KMS-11 (cell line): ENCODE data around the gene HGS.

Experiments
- H2AFZ ChIP-seq: fragments of 200-600 bp; sonication (generic); 2 replicates; pipeline ENCODE4 v1.6.1; 2016; ENCODE audit warnings: antibody characterized with exemption, mixed run types, low read depth
- H3K27ac ChIP-seq: fragments of 200-600 bp; sonication (generic); 2 replicates; pipeline ENCODE4 v1.6.1; 2016; ENCODE audit warnings: mild to moderate bottlenecking, mixed run types
- H3K27me3 ChIP-seq: fragments of 200-600 bp; sonication (generic); 2 replicates; pipeline ENCODE4 v1.6.1; 2017; ENCODE audit warnings: mild to moderate bottlenecking, low read depth, mixed run types, moderate library complexity; ENCODE audit not compliant: insufficient read depth
- H3K36me3 ChIP-seq: fragments of 200-600 bp; sonication (generic); 2 replicates; pipeline ENCODE4 v1.6.1; 2017; ENCODE audit warnings: mild to moderate bottlenecking, mixed run types; ENCODE audit not compliant: insufficient read depth
- H3K4me1 ChIP-seq: fragments of 200-600 bp; sonication (generic); 2 replicates; pipeline ENCODE4 v1.6.1; 2016; ENCODE audit warnings: mild to moderate bottlenecking, low read depth, mixed run types; ENCODE audit not compliant: poor library complexity, severe bottlenecking
- H3K4me2 ChIP-seq: fragments of 200-600 bp; sonication (generic); 2 replicates; pipeline ENCODE4 v1.7.0; 2016; ENCODE audit warnings: mild to moderate bottlenecking, mixed run types
- H3K4me3 ChIP-seq: fragments of 200-600 bp; sonication (generic); IDR thresholded peaks from 2 replicates; pipeline ENCODE4 v1.6.1; 2017; ENCODE audit warnings: low read depth, low read length, mixed read lengths; ENCODE audit not compliant: insufficient read depth
- H3K79me2 ChIP-seq: fragments of 200-600 bp; sonication (generic); 2 replicates; pipeline ENCODE4 v1.6.1; 2016; ENCODE audit warnings: low read depth, mixed run types; ENCODE audit not compliant: insufficient read depth
- H3K9ac ChIP-seq: fragments of 200-600 bp; sonication (generic); 2 replicates; pipeline ENCODE4 v1.6.1; 2016; ENCODE audit warnings: mild to moderate bottlenecking, mixed run types
- H4K20me1 ChIP-seq: fragments of 200-600 bp; sonication (generic); 2 replicates; pipeline ENCODE4 v1.6.1; 2016; ENCODE audit warnings: mild to moderate bottlenecking, mixed run types; ENCODE audit not compliant: insufficient read depth
- TF ChIP-seq, protein P1 (sequence below): fragments of 200-600 bp; sonication (generic); conservative IDR thresholded peaks from 2 replicates; pipeline ENCODE4 v1.6.1; 2017; ENCODE audit warnings: low read depth, mild to moderate bottlenecking, antibody characterized with exemption, low read length, moderate library complexity, mixed read lengths

HGS gene

DNA sequence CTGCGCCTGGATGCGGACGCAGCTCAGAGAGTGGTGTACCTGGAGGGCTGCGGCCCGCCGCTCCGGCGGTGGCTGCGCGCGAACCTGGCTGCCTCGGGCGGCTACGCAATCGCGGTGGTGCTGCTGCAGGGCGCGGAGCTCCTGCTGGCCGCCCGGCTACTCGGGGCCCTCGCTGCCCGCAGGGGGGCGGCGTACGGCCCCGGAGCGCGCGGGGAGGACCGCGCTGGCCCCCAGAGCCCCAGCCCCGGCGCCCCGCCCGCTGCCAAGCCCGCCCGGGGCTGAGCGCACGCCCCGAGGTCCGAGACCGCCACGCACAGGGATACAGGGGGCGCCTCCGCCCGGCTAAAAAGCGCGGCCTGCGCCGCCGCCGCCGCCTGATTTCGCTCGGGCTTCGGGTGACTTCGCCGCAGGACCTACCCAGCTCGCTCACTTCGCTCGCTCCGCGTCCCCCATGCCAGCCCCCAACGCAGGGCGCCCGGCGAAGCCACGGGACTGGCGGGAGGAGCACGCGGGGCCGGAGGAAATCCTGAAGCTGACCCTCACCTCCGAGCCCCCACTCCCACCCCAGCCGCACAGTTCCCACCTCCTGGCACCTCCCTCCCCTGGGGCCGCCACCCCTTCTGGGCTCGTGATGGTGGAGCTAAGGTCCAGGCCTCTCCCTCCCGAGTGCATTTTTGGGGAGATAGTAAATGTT, 35.7 kb upstream of the HGS start:
- no peak overlapping the region for H3K4me2 ChIP-seq
- no peak overlapping the region for H3K9ac ChIP-seq

DNA sequence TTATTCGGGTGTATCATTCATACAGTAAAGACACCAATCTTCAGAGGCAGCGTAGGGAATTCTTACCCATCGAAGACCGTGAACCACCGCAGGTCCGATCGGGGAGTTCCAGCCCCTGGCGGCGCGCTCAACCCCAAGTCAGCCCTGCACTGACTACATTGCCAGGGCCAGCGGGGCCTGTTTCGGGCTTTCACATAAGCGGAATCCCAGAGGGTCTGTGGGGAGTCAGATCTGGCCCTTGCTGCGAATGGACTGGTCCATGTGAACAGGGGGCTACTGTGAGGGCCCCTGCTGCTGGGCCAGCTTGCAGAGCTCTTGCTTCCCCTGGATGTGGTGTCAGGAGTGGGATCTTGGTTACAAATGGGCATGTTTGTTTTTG, 35.1 kb upstream of the HGS start:
- Histone ChIP-seq H3K9ac (no peak overlapping the region), H3K27ac (no peak overlapping the region), H3K79me2 (no peaks in the 10 kb centered on the region), H4K20me1 (no peaks in the 10 kb centered on the region), H2AFZ (no peak overlapping the region), H3K36me3 (no peaks in the 10 kb centered on the region), H3K27me3 (no peaks in the 10 kb centered on the region), H3K4me2 (no peak overlapping the region), H3K4me1 (no peaks in the 10 kb centered on the region), H3K4me3 (no peak overlapping the region)
- TF ChIP-seq, protein P1, sequence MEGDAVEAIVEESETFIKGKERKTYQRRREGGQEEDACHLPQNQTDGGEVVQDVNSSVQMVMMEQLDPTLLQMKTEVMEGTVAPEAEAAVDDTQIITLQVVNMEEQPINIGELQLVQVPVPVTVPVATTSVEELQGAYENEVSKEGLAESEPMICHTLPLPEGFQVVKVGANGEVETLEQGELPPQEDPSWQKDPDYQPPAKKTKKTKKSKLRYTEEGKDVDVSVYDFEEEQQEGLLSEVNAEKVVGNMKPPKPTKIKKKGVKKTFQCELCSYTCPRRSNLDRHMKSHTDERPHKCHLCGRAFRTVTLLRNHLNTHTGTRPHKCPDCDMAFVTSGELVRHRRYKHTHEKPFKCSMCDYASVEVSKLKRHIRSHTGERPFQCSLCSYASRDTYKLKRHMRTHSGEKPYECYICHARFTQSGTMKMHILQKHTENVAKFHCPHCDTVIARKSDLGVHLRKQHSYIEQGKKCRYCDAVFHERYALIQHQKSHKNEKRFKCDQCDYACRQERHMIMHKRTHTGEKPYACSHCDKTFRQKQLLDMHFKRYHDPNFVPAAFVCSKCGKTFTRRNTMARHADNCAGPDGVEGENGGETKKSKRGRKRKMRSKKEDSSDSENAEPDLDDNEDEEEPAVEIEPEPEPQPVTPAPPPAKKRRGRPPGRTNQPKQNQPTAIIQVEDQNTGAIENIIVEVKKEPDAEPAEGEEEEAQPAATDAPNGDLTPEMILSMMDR: no peak

More for the DNA sequence above, 35.7 kb upstream of the HGS start:
- Histone ChIP-seq H3K4me3 (no peak overlapping the region), H3K27me3 (no peaks in the 10 kb centered on the region), H3K36me3 (no peaks in the 10 kb centered on the region), H2AFZ (no peak overlapping the region), H3K79me2 (no peaks in the 10 kb centered on the region), H3K4me1 (no peaks in the 10 kb centered on the region), H3K27ac (no peak overlapping the region), H4K20me1 (no peaks in the 10 kb centered on the region)
- TF ChIP-seq, protein P1: no peak

DNA sequence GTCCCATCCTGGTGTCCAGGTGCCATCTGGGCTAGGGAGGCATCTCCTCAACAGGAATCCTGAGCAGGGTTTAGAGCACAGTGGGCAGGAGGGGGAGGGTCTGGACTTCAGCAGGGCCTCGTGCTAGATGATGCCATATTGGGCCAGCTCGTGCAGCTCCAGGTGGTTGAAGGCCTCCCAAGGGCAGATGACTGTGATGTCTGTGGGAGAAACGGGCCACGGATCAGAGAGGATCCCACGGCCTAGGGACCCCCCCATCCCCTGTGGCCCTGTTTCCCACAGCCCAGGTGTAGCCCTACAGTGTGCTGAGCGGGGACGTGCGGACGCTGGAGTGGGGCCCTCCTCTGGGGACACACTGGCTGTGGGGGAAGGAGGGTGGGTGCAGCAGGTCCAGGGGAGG, 32.9 kb upstream of the HGS start:
- H3K9ac ChIP-seq: no peak overlapping the region
- no peaks in the 10 kb centered on the region for H3K79me2 ChIP-seq
- H3K27ac ChIP-seq: no peak overlapping the region
- TF ChIP-seq, protein P1: no peak
- no peaks in the 10 kb centered on the region for H4K20me1 ChIP-seq
- no peaks in the 10 kb centered on the region for H3K36me3 ChIP-seq
- H3K27me3 ChIP-seq: no peaks in the 10 kb centered on the region
- peaks cover 9% of the 10 kb centered on the region for H3K4me1 ChIP-seq
- no peak overlapping the region for H3K4me2 ChIP-seq
- H2AFZ ChIP-seq: no peak overlapping the region
- H3K4me3 ChIP-seq: no peak overlapping the region

DNA sequence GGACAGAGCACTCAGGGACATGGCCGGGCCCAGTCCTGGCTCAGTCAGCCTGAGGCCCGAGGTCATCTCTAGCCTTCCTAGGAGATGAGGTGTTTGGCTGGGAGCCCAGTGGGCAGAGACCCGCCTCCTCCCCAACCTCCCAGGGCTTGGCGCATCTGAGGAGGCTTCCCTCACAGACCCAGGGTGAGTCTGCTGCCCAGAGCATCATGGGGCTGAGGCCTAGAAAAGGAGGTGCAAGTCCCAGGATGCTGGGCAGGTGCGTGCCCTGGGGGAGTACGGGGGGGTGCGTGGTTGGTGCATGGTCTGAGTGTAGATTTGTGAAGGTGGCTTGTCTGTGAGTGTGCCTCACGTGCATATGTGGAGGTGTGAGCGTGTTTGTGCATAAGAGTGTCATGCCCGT, 32.1 kb upstream of the HGS start:
- Histone ChIP-seq H3K27ac (no peak overlapping the region), H4K20me1 (no peaks in the 10 kb centered on the region), H3K9ac (no peak overlapping the region), H3K79me2 (no peaks in the 10 kb centered on the region), H3K36me3 (no peaks in the 10 kb centered on the region), H3K4me1 (peaks cover 13% of the 10 kb centered on the region), H3K4me3 (no peak overlapping the region), H3K27me3 (no peaks in the 10 kb centered on the region), H2AFZ (no peak overlapping the region), H3K4me2 (no peak overlapping the region)
- TF ChIP-seq, protein P1: no peak
